H1 (cell line): ENCODE data around the gene NHP2. TPM values are rescaled to one million over a fixed set of nuclear protein-coding genes. Genes with fewer than 3 reads are reported as not detected.

Experiments used
- CTCF ChIA-PET: fragments of 300-600 bp; sonication (Branson Sonifier 250); formaldehyde crosslinking; loops from one replicate; lab custom pipeline; 2021; ENCODE audit not compliant: partially characterized antibody; lab: Charles Lee
- POLR2A ChIA-PET: fragments of 300-600 bp; sonication (Branson Sonifier 250); formaldehyde crosslinking; loops from one replicate; lab custom pipeline; 2021; ENCODE audit warnings: inconsistent platforms; ENCODE audit not compliant: partially characterized antibody; lab: Charles Lee
- DNase-seq, 2 experiments: peaks; one replicate each; pipeline versions ENCODE4 v3.0.0 to v3.0.0-alpha.2; 2010 to 2022; ENCODE audit warnings: low spot score in 2 of 2, low read depth in 1 of 2, mixed read lengths in 1 of 2
- FAIRE-seq: peaks from 2 replicates; lab custom pipeline; 2011; peaks lifted over from hg19 to GRCh38; lab: Jason Lieb, UNC
- H2AFZ ChIP-seq: 2 replicates; pipeline ENCODE4 v1.8.1; 2012; ENCODE audit warnings: low read length, inconsistent platforms
- H2AK5ac ChIP-seq: 2 replicates; pipeline ENCODE4 v1.6.1; 2013; ENCODE audit warnings: low read depth, low read length
- H2BK120ac ChIP-seq: replicated peaks from 2 replicates; pipeline ENCODE3; 2013; ENCODE audit warnings: low read depth, low read length, inconsistent platforms
- H2BK12ac ChIP-seq: 2 replicates; pipeline ENCODE4 v1.6.1; 2013; ENCODE audit warnings: low read depth, low read length
- H2BK15ac ChIP-seq: 2 replicates; pipeline ENCODE4 v1.6.1; 2013; ENCODE audit warnings: low read length
- H2BK20ac ChIP-seq: 2 replicates; pipeline ENCODE4 v1.6.1; 2013; ENCODE audit warnings: low read length
- H2BK5ac ChIP-seq: 2 replicates; pipeline ENCODE4 v1.6.1; 2013; ENCODE audit warnings: low read depth, low read length
- H3K14ac ChIP-seq: 2 replicates; pipeline ENCODE4 v1.6.1; 2013; ENCODE audit warnings: inconsistent platforms; ENCODE audit not compliant: insufficient read length
- H3K18ac ChIP-seq: 2 replicates; pipeline ENCODE4 v1.6.1; 2013; ENCODE audit warnings: low read length; ENCODE audit errors: extremely low read depth
- H3K23ac ChIP-seq: 2 replicates; pipeline ENCODE4 v1.6.1; 2013; ENCODE audit warnings: inconsistent platforms; ENCODE audit not compliant: insufficient read length
- H3K23me2 ChIP-seq: 2 replicates; pipeline ENCODE4 v1.6.1; 2013; ENCODE audit warnings: low read depth, low read length
- H3K27ac ChIP-seq: 2 replicates; pipeline ENCODE4 v1.6.1; 2011; ENCODE audit warnings: low read depth, low read length, inconsistent platforms
- H3K27me3 ChIP-seq, 4 experiments: replicated peaks in 1 of 4; 1 replicate in 1 of 4; 2 replicates in 3 of 4; pipeline versions ENCODE4 v1.6.1 to v1.8.1; 2011 to 2013; ENCODE audit warnings: low read length in 3 of 4, mild to moderate bottlenecking in 3 of 4, inconsistent platforms in 2 of 4, mixed read lengths in 2 of 4, moderate library complexity in 1 of 4; ENCODE audit not compliant: control insufficient read depth in 3 of 4, insufficient read depth in 3 of 4; ENCODE audit errors: extremely low read depth in 1 of 4
- H3K36me3 ChIP-seq, 4 experiments: 2 replicates each; pipeline versions ENCODE4 v1.6.1 to v1.8.1; 2011 to 2013; ENCODE audit warnings: mild to moderate bottlenecking in 4 of 4, low read length in 3 of 4, moderate library complexity in 2 of 4, control low read depth in 1 of 4, inconsistent platforms in 1 of 4; ENCODE audit not compliant: insufficient read depth in 4 of 4, control insufficient read depth in 2 of 4
- H3K4ac ChIP-seq: replicated peaks from 2 replicates; pipeline ENCODE3; 2013; ENCODE audit warnings: low read length, low read depth, mixed read lengths, inconsistent platforms; ENCODE audit not compliant: insufficient read length
- H3K4me1 ChIP-seq, 4 experiments: replicated peaks in 1 of 4; 1 replicate in 1 of 4; 2 replicates in 3 of 4; pipeline versions ENCODE4 v1.6.1 to v1.8.1; 2011 to 2013; ENCODE audit warnings: low read length in 3 of 4, inconsistent platforms in 2 of 4, mixed read lengths in 1 of 4; ENCODE audit not compliant: insufficient read depth in 4 of 4, control insufficient read depth in 3 of 4
- H3K4me2 ChIP-seq, 2 experiments: 2 replicates each; pipeline versions ENCODE4 v1.6.1 to v1.8.1; 2011 to 2013; ENCODE audit warnings: low read depth in 2 of 2, low read length in 2 of 2, control low read depth in 1 of 2, inconsistent platforms in 1 of 2, mild to moderate bottlenecking in 1 of 2; ENCODE audit not compliant: insufficient read depth in 1 of 2
- H3K4me3 ChIP-seq, 4 experiments: fragments of 200-600, 300-600 bp in 1 of 4; sonication (generic), shearing (Covaris generic), sonication (Bioruptor Twin) in 1 of 4; 2 replicates each; pipeline versions ENCODE4 v1.5.1 to v1.8.1; 2011 to 2016; ENCODE audit warnings: low read length in 4 of 4, low read depth in 3 of 4, control low read depth in 2 of 4, inconsistent platforms in 2 of 4, mild to moderate bottlenecking in 2 of 4, mixed read lengths in 1 of 4, moderate library complexity in 1 of 4; ENCODE audit not compliant: insufficient read depth in 2 of 4; ENCODE audit errors: extremely low read depth in 1 of 4
- H3K56ac ChIP-seq: replicated peaks from 2 replicates; pipeline ENCODE3; 2013; ENCODE audit warnings: low read depth, mild to moderate bottlenecking, mixed read lengths, low read length, inconsistent platforms; ENCODE audit not compliant: insufficient read length
- H3K79me1 ChIP-seq: 2 replicates; pipeline ENCODE4 v1.6.1; 2013; ENCODE audit warnings: low read depth, low read length, control low read depth
- H3K79me2 ChIP-seq, 2 experiments: 2 replicates each; pipeline versions ENCODE4 v1.6.1 to v1.8.1; 2012 to 2013; ENCODE audit warnings: low read length in 2 of 2, mild to moderate bottlenecking in 2 of 2, inconsistent platforms in 1 of 2; ENCODE audit not compliant: insufficient read depth in 2 of 2, control insufficient read depth in 1 of 2
- H3K9ac ChIP-seq, 4 experiments: replicated peaks in 1 of 4; 1 replicate in 1 of 4; 2 replicates in 3 of 4; pipeline versions ENCODE4 v1.6.1 to v1.8.1; 2011 to 2013; ENCODE audit warnings: low read depth in 3 of 4, low read length in 3 of 4, control low read depth in 2 of 4, mild to moderate bottlenecking in 2 of 4, moderate library complexity in 2 of 4, inconsistent platforms in 1 of 4; ENCODE audit errors: extremely low read depth in 1 of 4
- H3K9me3 ChIP-seq, 2 experiments: 2 replicates each; pipeline versions ENCODE4 v1.6.1 to v1.8.1; 2012 to 2013; ENCODE audit warnings: mild to moderate bottlenecking in 2 of 2, moderate library complexity in 2 of 2, control low read depth in 1 of 2, inconsistent platforms in 1 of 2, low read depth in 1 of 2, low read length in 1 of 2, mixed read lengths in 1 of 2; ENCODE audit not compliant: insufficient read depth in 2 of 2
- H4K20me1 ChIP-seq, 2 experiments: replicated peaks in 1 of 2; 2 replicates each; pipeline versions ENCODE3 to v1.8.1; 2011 to 2013; ENCODE audit warnings: inconsistent platforms in 2 of 2, low read length in 2 of 2, mild to moderate bottlenecking in 1 of 2; ENCODE audit not compliant: insufficient read depth in 2 of 2, control insufficient read depth in 1 of 2
- H4K5ac ChIP-seq: 2 replicates; pipeline ENCODE4 v1.6.1; 2013; ENCODE audit warnings: low read length, low read depth, mixed read lengths, inconsistent platforms; ENCODE audit not compliant: insufficient read length
- H4K8ac ChIP-seq: 2 replicates; pipeline ENCODE4 v1.8.0; 2013; ENCODE audit warnings: mild to moderate bottlenecking, moderate library complexity, low read length, inconsistent platforms; ENCODE audit not compliant: insufficient read depth; ENCODE audit errors: extremely low read depth
- H4K91ac ChIP-seq: replicated peaks from 2 replicates; pipeline ENCODE3; 2013; ENCODE audit warnings: low read length, mixed read lengths, inconsistent platforms; ENCODE audit not compliant: insufficient read length
- BRCA1 ChIP-seq: IDR thresholded peaks from 2 replicates; pipeline ENCODE4 v1.6.1; 2012; ENCODE audit warnings: low read depth, low read length, improper control_type of control experiment
- EZH2 ChIP-seq: fragments of 200-600 bp; sonication (generic); IDR thresholded peaks from 2 replicates; pipeline ENCODE4 v1.7.1; 2012; ENCODE audit warnings: low read depth, mild to moderate bottlenecking, moderate library complexity, low read length, inconsistent platforms; ENCODE audit not compliant: severe bottlenecking
- FOSL1 ChIP-seq: IDR thresholded peaks from 2 replicates; pipeline ENCODE4 v1.6.1; 2011; ENCODE audit warnings: mild to moderate bottlenecking, low read depth, low read length, moderate library complexity; ENCODE audit not compliant: insufficient read depth
- POLR2AphosphoS5 ChIP-seq: IDR thresholded peaks from 2 replicates; pipeline ENCODE4 v1.6.1; 2011; ENCODE audit warnings: low read depth, low read length
- RFX5 ChIP-seq: IDR thresholded peaks from 2 replicates; pipeline ENCODE4 v1.6.1; 2011; ENCODE audit warnings: low read depth, low read length, improper control_type of control experiment, borderline replicate concordance
- SAP30 ChIP-seq: fragments of 300-600 bp; sonication (generic); IDR thresholded peaks from 2 replicates; pipeline ENCODE4 v1.7.1; 2012; ENCODE audit warnings: low read length, moderate library complexity, mild to moderate bottlenecking, inconsistent platforms; ENCODE audit not compliant: insufficient read depth, insufficient replicate concordance
- SIN3A ChIP-seq, 2 experiments: IDR thresholded peaks in 1 of 2; conservative IDR thresholded peaks in 1 of 2; 2 replicates each; pipeline ENCODE4 v1.6.1; 2011 to 2012; ENCODE audit warnings: low read length in 2 of 2, improper control_type of control experiment in 1 of 2, low read depth in 1 of 2, mild to moderate bottlenecking in 1 of 2
- SP1 ChIP-seq: IDR thresholded peaks from 2 replicates; pipeline ENCODE4 v1.6.1; 2011; ENCODE audit warnings: low read depth, low read length
- SP2 ChIP-seq: IDR thresholded peaks from 2 replicates; pipeline ENCODE4 v1.6.1; 2012; ENCODE audit warnings: mild to moderate bottlenecking, low read length, inconsistent platforms
- TEAD4 ChIP-seq: IDR thresholded peaks from 2 replicates; pipeline ENCODE4 v1.6.1; 2012; ENCODE audit warnings: low read depth, low read length, inconsistent platforms, mixed read lengths
- YY1 ChIP-seq: IDR thresholded peaks from 2 replicates; pipeline ENCODE4 v1.6.1; 2011; ENCODE audit warnings: low read depth, mild to moderate bottlenecking, low read length
- WGBS, 2 experiments: shearing (Covaris generic) in 1 of 2; methylation state at CpG; one replicate each; pipeline versions ENCODE4 v1.1.6 to v1.1.7; 2013 to 2015; ENCODE audit warnings: low lambda C conversion rate in 2 of 2, mixed read lengths in 2 of 2, inconsistent platforms in 1 of 2, low coverage in 1 of 2, missing lambda C conversion rate in 1 of 2; ENCODE audit not compliant: insufficient replicate concordance in 2 of 2, insufficient coverage in 1 of 2, insufficient read length in 1 of 2; ENCODE audit errors: extremely low coverage in 1 of 2, missing lambda C conversion rate in 1 of 2; 5-methylcytosine and 5-hydroxymethylcytosine counted together
- polyA plus RNA-seq, 7 experiments: library from polyadenylated mRNA; depleted of rRNA in 3 of 7; stranded (reverse) in 5 of 7; unstranded in 2 of 7; fragments of >200 nt in 5 of 7; fragments of 200-250 nt in 2 of 7; gene quantifications; 1 replicate in 5 of 7; 2 replicates in 1 of 7; 4 replicates in 1 of 7; pipeline versions ENCODE4 v1.2.1 to v1.2.3, GENCODE V29; 2011 to 2013; ENCODE audit warnings: missing spikeins in 2 of 7, mixed read lengths in 2 of 7
- total RNA-seq: library from RNA; stranded (reverse); fragmentation: NEBNext Ultra II Directional; extraction: Animal tissue kit (Norgen Biotek cat#: 25700); gene quantifications from 2 replicates; pipeline ENCODE4 v1.2.1, GENCODE V29; 2021

NHP2 gene
- total and polyA plus RNA-seq, 2 of the 8 experiments (the other 6 are each of a cell fraction or from before 2014, with no cell fraction given), result 241 to 263 TPM

GRCh38 chr5:178115136-178115813, 38.4 kb downstream of the NHP2 start:
- Histone ChIP-seq H3K27me3 (no peaks in the 10 kb centered on the region), H3K9me3 (no peaks in the 10 kb centered on the region), H3K4me1 (peaks cover 3 to 38% (median 32%) of the 10 kb centered on the region in 4 experiments), H3K14ac (peak overlapping the region; percentile 14), H3K4me3 (peak overlapping the region; percentile 54 to 98 (median 82)), H2AK5ac (peak overlapping the region; percentile 96), H2BK12ac (peak overlapping the region; percentile 96), H2BK15ac (peak overlapping the region; percentile 95), H2AFZ (no peak overlapping the region), H2BK20ac (peak overlapping the region; percentile 99), H3K4ac (peak overlapping the region; percentile 54), H3K27ac (peak overlapping the region; percentile 78), H3K23me2 (peaks cover 20% of the 10 kb centered on the region), H4K5ac (peak overlapping the region; percentile 84), H3K79me2 (peaks cover 16 to 68% of the 10 kb centered on the region in 2 experiments; a peak in 3 of 4 replicates), H3K23ac (no peak overlapping the region), H3K9ac (peak overlapping the region in 3 of 4 experiments; percentile 65 to 72 (median 68); a peak in 6 of 7 replicates), H4K91ac (peak overlapping the region; percentile 100), H3K79me1 (peaks cover 20% of the 10 kb centered on the region), H3K56ac (peak overlapping the region; percentile 89), H3K18ac (peak overlapping the region; percentile 98), H3K4me2 (peak overlapping the region; percentile 93 to 97), H3K36me3 (peaks cover 0 to 3% (median 1%) of the 10 kb centered on the region in 4 experiments; a peak in 2 of 8 replicates), H4K20me1 (peaks cover 4 to 12% of the 10 kb centered on the region in 2 experiments), H2BK5ac (peak overlapping the region; percentile 95), H2BK120ac (peak overlapping the region; percentile 96), H4K8ac (no peak overlapping the region; the same call in 1 of the 2 replicates)
- DNase-seq, result peak; percentile 63 to 77
- no peak for FAIRE-seq
- ChIA-PET CTCF (interaction anchor here (0.7 to 12.9 kb wide), 7 partner anchors 10 to 608 kb away, joined by 4 to 189 read pairs (median 13); partner anchors contain the start of gene RMND5B), POLR2A (interaction anchor here (0.6 to 40.7 kb wide), 18 partner anchors 1 to 1209 kb away, joined by 3 to 1250 read pairs (median 6); partner anchors contain the start of genes HNRNPAB, N4BP3, NHP2 and RMND5B)
- WGBS, 2 experiments, result 19% methylated on average over 12 of the region's 12 CpGs; no CpG with 5 or more reads in 1 of the 2 experiments
- TF ChIP-seq SIN3A (conservative IDR thresholded peaks at IDR 0.05 in 1 of 2, IDR thresholded peaks at IDR 0.05 in 1 of 2; ENCODE audit: low read depth in 1 of 2, low read length in 2 of 2) (peak; percentile 46 to 53; a peak in 1 of 4 replicates), POLR2AphosphoS5 (peak; percentile 41; the same call in 1 of the 2 replicates), TEAD4 (peak; percentile 87), YY1 (no peak), SP1 (peak; percentile 90), FOSL1 (no peak), RFX5 (no peak), EZH2 (no peak), BRCA1 (no peak), SAP30 (peak; percentile 18), SP2 (no peak)
